Stimulated activated naive CD8-positive, alpha-beta T cell treated with anti-CD3 and anti-CD28 coated beads, Interleukin-15, Interleukin-2, amounts not matched to agents 100 ng/mL and 50 ng/mL, for 24 hours (primary cell): ENCODE data around the gene RAD52.

Source experiments
- H3K27ac Mint-ChIP-seq: one replicate; pipeline ENCODE4 v1.8.0; 2021; ENCODE audit warnings: mild to moderate bottlenecking, mixed read lengths
- H3K27me3 Mint-ChIP-seq: one replicate; pipeline ENCODE4 v1.8.0; 2021; ENCODE audit warnings: mixed read lengths
- H3K36me3 Mint-ChIP-seq: one replicate; pipeline ENCODE4 v1.8.0; 2021; ENCODE audit warnings: low read depth, mixed read lengths
- H3K4me1 Mint-ChIP-seq: one replicate; pipeline ENCODE4 v1.8.0; 2021; ENCODE audit warnings: low read depth, mixed read lengths
- H3K4me3 Mint-ChIP-seq: one replicate; pipeline ENCODE4 v1.8.0; 2021; ENCODE audit warnings: mild to moderate bottlenecking, mixed read lengths
- H3K9me3 Mint-ChIP-seq: one replicate; pipeline ENCODE4 v1.8.0; 2021; ENCODE audit warnings: mixed read lengths

Gene RAD52

GRCh38 chr12:949453-950191 lies at the start of gene RAD52:
RAD52 (minus strand) TSS chr12:949694; CDS start chr12:933058, 16,636 bp downstream.
- Mint-ChIP-seq H3K27ac (peak within 1 kb of the TSS; percentile 93), H3K4me3 (peak within 1 kb of the TSS; percentile 98), H3K9me3 (no peaks in the 10 kb centered on the region), H3K36me3 (peaks cover 14% of the 10 kb centered on the region), H3K27me3 (no peaks in the 10 kb centered on the region), H3K4me1 (peaks cover 32% of the 10 kb centered on the region)

- H3K4me3 Mint-ChIP-seq, result no peak overlapping the region
- peaks cover 20% of the 10 kb centered on the region for H3K4me1 Mint-ChIP-seq
- no peak overlapping the region for H3K27ac Mint-ChIP-seq
- peaks cover 9% of the 10 kb centered on the region for H3K36me3 Mint-ChIP-seq
- no peaks in the 10 kb centered on the region for H3K9me3 Mint-ChIP-seq
- no peaks in the 10 kb centered on the region for H3K27me3 Mint-ChIP-seq
Observed at GRCh38 chr12:998020-998874, 48.8 kb upstream of the RAD52 start.

GRCh38 chr12:997505-997904 lies 48.0 kb upstream of the RAD52 start:
- no peaks in the 10 kb centered on the region for H3K27me3 Mint-ChIP-seq
- H3K4me3 Mint-ChIP-seq, result no peak overlapping the region
- peaks cover 23% of the 10 kb centered on the region for H3K4me1 Mint-ChIP-seq
- H3K27ac Mint-ChIP-seq, result no peak overlapping the region
- no peaks in the 10 kb centered on the region for H3K9me3 Mint-ChIP-seq
- H3K36me3 Mint-ChIP-seq, result peaks cover 9% of the 10 kb centered on the region

- Mint-ChIP-seq H3K27me3 (no peaks in the 10 kb centered on the region), H3K27ac (no peak overlapping the region), H3K9me3 (no peaks in the 10 kb centered on the region), H3K4me1 (peaks cover 29% of the 10 kb centered on the region), H3K36me3 (peaks cover 9% of the 10 kb centered on the region), H3K4me3 (no peak overlapping the region)
Observed at GRCh38 chr12:996881-997280, 47.4 kb upstream of the RAD52 start.

GRCh38 chr12:992647-993046 lies 43.2 kb upstream of the RAD52 start:
- Mint-ChIP-seq H3K4me3 (peak overlapping the region; percentile 92), H3K4me1 (peaks cover 45% of the 10 kb centered on the region), H3K27ac (no peak overlapping the region), H3K36me3 (peaks cover 4% of the 10 kb centered on the region), H3K9me3 (no peaks in the 10 kb centered on the region), H3K27me3 (no peaks in the 10 kb centered on the region)

GRCh38 chr12:991350-992333 lies 42.1 kb upstream of the RAD52 start:
- Mint-ChIP-seq H3K4me3 (peak overlapping the region; percentile 92), H3K9me3 (no peaks in the 10 kb centered on the region), H3K36me3 (peaks cover 6% of the 10 kb centered on the region), H3K4me1 (peaks cover 41% of the 10 kb centered on the region), H3K27ac (peak overlapping the region; percentile 91), H3K27me3 (no peaks in the 10 kb centered on the region)

- no peaks in the 10 kb centered on the region for H3K27me3 Mint-ChIP-seq
- peaks cover 40% of the 10 kb centered on the region for H3K4me1 Mint-ChIP-seq
- H3K4me3 Mint-ChIP-seq, result peak within 1 kb of the TSS; percentile 92
- no peaks in the 10 kb centered on the region for H3K9me3 Mint-ChIP-seq
- H3K36me3 Mint-ChIP-seq, result peaks cover 8% of the 10 kb centered on the region
- H3K27ac Mint-ChIP-seq, result peak within 1 kb of the TSS; percentile 93
Observed at GRCh38 chr12:990661-991349, 41.3 kb upstream of the RAD52 start, which contains the start of gene ERC1. ERC1 (plus strand) TSS chr12:991223; CDS start chr12:1027904, 36,681 bp downstream.

GRCh38 chr12:989751-990660 lies 40.5 kb upstream of the RAD52 start:
- peaks cover 33% of the 10 kb centered on the region for H3K4me1 Mint-ChIP-seq
- H3K4me3 Mint-ChIP-seq, result peak overlapping the region; percentile 92
- no peaks in the 10 kb centered on the region for H3K27me3 Mint-ChIP-seq
- peak overlapping the region; percentile 93 for H3K27ac Mint-ChIP-seq
- peaks cover 8% of the 10 kb centered on the region for H3K36me3 Mint-ChIP-seq
- no peaks in the 10 kb centered on the region for H3K9me3 Mint-ChIP-seq

- Mint-ChIP-seq H3K27ac (no peak overlapping the region), H3K27me3 (no peaks in the 10 kb centered on the region), H3K4me1 (peaks cover 33% of the 10 kb centered on the region), H3K9me3 (no peaks in the 10 kb centered on the region), H3K4me3 (peak overlapping the region; percentile 92), H3K36me3 (peaks cover 8% of the 10 kb centered on the region)
Observed at GRCh38 chr12:989051-989450, 39.6 kb upstream of the RAD52 start.

- no peaks in the 10 kb centered on the region for H3K27me3 Mint-ChIP-seq
- H3K4me3 Mint-ChIP-seq, result peak overlapping the region; percentile 92
- H3K36me3 Mint-ChIP-seq, result peaks cover 8% of the 10 kb centered on the region
- H3K4me1 Mint-ChIP-seq, result peaks cover 33% of the 10 kb centered on the region
- H3K9me3 Mint-ChIP-seq, result no peaks in the 10 kb centered on the region
- H3K27ac Mint-ChIP-seq, result no peak overlapping the region
Observed at GRCh38 chr12:988646-989045, 39.2 kb upstream of the RAD52 start.

- peaks cover 3% of the 10 kb centered on the region for H3K4me1 Mint-ChIP-seq
- H3K9me3 Mint-ChIP-seq, result no peaks in the 10 kb centered on the region
- no peak overlapping the region for H3K4me3 Mint-ChIP-seq
- peaks cover 4% of the 10 kb centered on the region for H3K36me3 Mint-ChIP-seq
- H3K27me3 Mint-ChIP-seq, result no peaks in the 10 kb centered on the region
- no peak overlapping the region for H3K27ac Mint-ChIP-seq
Observed at GRCh38 chr12:981961-982360, 32.5 kb upstream of the RAD52 start.

GRCh38 chr12:981176-981828 lies 31.8 kb upstream of the RAD52 start:
- peaks cover 3% of the 10 kb centered on the region for H3K4me1 Mint-ChIP-seq
- no peak overlapping the region for H3K4me3 Mint-ChIP-seq
- no peaks in the 10 kb centered on the region for H3K36me3 Mint-ChIP-seq
- H3K9me3 Mint-ChIP-seq, result no peaks in the 10 kb centered on the region
- H3K27me3 Mint-ChIP-seq, result no peaks in the 10 kb centered on the region
- H3K27ac Mint-ChIP-seq, result no peak overlapping the region

- Mint-ChIP-seq H3K9me3 (no peaks in the 10 kb centered on the region), H3K4me3 (no peak overlapping the region), H3K27ac (no peak overlapping the region), H3K27me3 (no peaks in the 10 kb centered on the region), H3K4me1 (peaks cover 3% of the 10 kb centered on the region), H3K36me3 (no peaks in the 10 kb centered on the region)
Observed at GRCh38 chr12:979349-979748, 29.9 kb upstream of the RAD52 start.
